GM19397 (cell line): ENCODE results near the gene CCDC43.

Experiments
- ATAC-seq: cut with Tn5 transposase; IDR thresholded peaks from one replicate; pipeline ENCODE4 v1.9.1; 2021; ENCODE audit warnings: mild to moderate bottlenecking, moderate library complexity; ENCODE audit not compliant: unreplicated experiment

The CCDC43 gene

GRCh38 chr17:44628243-44629188 lies 61.1 kb downstream of the CCDC43 start:
- no peak for ATAC-seq

GRCh38 chr17:44627513-44628242 lies 61.9 kb downstream of the CCDC43 start:
- ATAC-seq, result no peak
